ENCODE data around the gene C3orf33.
"Not testable (repeated sequence)": the region's sequence is repeated elsewhere in the genome, so short reads cannot be mapped to it uniquely, and the experiment has no call there.

Gene C3orf33

DNA sequence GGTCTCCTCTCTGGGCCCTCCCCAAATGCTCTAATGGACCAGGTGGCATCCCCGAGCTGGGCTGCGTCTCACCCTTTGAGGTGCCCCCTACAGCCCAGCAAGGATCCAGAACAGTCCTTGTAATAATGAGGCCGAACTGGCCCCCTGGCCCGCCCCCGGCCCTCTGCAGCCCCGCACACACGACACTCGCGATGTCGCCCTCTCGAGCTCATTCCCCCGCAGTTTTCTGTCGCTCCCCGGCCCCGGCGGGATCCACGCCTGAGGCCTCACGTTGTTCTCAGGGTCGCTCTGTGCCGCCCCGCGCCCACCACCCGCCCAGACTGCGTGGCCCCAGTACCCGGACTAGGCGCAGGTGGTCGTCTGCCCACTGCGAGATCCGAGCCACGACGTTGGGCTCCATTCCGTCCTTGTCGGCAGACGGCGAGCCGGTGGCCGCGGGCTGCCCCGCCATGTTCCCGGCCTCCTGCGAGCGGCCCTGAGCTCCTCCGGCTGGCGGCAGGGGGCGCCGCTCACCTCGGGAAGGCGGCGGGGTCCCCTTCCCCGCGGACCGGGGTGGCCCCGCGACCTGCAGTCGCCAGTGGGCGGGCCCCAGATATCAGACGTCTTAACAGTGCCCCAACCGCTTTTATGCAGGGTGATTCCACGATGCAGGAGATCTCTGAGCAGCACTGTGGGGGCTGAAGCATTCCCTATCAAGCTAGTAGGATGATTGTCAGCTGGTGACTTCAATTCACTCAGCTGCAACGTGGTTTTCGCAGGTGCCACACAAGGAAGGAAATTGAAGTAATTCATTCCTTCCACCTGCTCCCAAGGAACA is at the start of gene C3orf33:
C3orf33 (minus strand) TSS at position 477 of the 817 bp plus-strand sequence; CDS start at position 451, 26 bp downstream.
- H3K27ac ChIP-seq, result peak within 1 kb of the TSS; percentile 13
- DNase-seq (ENCODE audit: low read depth, low spot score), result no peak

DNA sequence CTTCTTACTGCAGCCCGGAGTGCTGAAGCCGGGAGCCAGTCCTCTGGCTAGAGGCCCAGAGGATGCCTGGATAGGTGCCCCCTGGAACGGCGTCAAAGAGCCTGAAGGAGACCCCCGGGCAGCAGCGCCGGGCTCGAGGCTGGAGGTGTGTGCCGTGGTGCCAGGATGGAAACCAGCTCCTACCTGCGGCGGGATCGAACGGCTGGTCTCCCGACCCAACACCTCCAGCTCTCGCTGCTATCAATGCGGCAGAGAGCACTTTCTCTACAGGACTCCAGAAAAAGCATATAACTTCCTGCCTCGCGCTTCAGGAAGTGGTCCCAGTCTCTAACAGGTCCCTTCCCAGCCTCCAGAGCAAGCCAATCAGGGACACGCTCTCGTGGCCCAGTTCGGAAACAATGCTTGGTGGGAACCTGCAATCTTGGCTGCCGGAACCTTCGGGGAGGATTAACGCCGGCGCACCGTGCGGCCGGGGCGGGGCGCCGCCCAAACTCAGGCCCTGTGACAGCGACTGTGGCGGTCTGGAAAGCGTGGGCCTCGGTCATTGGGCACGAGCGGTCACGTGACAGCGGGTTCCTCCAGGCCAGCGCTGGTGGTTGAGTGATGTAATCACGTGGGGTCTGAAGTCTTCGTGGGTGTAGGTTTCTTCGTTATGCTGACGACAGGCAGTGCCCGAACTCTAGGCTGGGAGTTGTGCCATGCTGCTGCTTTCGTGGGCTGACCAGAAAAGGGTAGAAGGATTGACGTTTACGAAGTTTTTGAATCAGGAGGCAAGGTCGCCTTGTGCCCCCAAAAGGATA is 48.3 kb upstream of the C3orf33 start, which contains the start of gene SLC33A1:
SLC33A1 (minus strand) TSS at position 287 of the 800 bp plus-strand sequence. CDS start 430 bp downstream, outside the sequence.
- H3K27ac ChIP-seq, result peak within 1 kb of the TSS; percentile 97
- peak; percentile 98 for DNase-seq (ENCODE audit: low read depth, low spot score)

DNA sequence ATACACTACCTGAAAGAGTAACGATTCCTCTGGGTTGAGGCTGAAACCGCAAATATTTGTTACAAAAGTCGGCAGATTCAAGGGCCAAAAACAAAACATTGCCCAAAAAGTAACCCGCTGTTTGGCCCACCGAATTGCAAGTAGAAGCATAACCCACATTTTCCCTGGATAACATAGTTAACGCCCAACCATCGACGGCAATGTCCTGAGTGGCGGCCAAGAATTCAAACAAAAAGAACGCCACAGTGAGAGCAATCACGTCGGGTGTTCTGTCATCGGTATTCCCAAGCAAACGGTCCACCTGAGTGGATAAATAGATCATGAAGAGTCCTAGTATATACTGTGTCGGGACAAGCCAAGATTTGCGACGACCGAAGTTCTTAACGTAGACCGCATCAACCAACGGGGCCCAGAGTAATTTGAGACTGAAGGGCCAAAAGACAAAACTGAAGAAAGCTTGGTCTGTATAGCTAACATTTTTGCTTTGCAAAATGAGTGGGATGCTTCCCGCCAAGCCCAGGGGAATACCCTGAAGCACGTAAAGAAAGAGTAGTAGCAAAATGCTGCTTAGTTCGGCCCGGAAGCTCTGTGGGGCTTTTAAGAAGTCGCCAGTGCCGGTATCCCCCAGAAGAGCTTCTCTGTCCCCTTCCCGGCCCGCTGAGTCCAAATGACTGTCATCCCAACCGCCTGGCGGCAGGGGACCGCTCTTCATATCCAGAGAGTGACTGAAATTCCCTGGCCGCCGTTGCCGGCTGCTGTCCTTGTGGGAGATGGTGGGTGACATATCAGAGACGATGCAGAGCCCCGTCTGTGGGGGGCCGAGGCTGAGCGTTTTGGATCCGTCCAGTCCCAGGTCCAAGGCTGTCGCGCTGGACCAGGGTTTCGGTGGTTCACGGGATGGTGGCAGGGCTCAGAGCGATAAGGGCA is 47.4 kb upstream of the C3orf33 start:
- DNase-seq (ENCODE audit: low read depth, low spot score), result no peak
- peak overlapping the region; percentile 97 for H3K27ac ChIP-seq

DNA sequence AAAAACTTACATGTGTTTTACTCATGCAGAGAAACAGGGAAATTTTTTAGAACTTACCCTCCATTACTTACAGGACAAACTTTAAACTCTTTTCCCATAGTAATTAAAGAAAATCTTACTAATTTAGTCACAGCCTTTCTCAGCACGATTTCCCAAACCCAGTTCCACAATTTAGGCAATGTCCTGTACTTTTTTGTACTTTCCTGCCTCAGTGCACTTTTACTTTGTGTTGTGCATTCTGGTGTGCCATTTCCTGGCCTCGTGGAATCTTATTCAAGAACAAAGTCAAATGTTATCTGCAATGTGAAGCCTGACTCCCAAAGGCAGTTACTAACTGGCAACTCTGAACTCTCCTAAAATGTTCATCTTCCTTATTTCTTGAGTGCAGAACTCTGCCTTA is 46.3 kb upstream of the C3orf33 start:
- no peak overlapping the region for H3K27ac ChIP-seq
- DNase-seq (ENCODE audit: low read depth, low spot score), result no peak

DNA sequence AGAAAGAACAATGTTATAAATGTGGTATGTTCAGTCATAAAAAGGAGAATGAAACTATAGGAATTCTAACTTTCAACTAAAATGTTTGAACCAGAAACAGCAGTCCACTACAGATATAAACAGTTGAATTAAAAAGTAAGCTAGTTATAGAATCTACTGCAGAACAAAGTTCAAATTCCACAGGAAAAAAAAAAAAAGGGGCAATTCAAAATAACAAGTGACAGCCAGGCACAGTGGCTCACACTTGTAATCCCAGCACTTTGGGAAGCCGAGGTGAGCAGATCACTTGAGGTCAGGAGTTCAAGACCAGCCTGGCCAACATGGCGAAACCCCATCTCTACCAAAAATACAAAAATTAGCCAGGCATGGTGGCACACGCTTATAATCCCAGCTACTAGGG is 43.3 kb upstream of the C3orf33 start:
- not testable (repeated sequence) for DNase-seq (ENCODE audit: low read depth, low spot score); H3K27ac ChIP-seq

- DNase-seq (ENCODE audit: low read depth, low spot score), result no peak
- no peak overlapping the region for H3K27ac ChIP-seq
These were observed 41.9 kb upstream of the C3orf33 start for GRCh38 chr3:155847993-155848392.

DNA sequence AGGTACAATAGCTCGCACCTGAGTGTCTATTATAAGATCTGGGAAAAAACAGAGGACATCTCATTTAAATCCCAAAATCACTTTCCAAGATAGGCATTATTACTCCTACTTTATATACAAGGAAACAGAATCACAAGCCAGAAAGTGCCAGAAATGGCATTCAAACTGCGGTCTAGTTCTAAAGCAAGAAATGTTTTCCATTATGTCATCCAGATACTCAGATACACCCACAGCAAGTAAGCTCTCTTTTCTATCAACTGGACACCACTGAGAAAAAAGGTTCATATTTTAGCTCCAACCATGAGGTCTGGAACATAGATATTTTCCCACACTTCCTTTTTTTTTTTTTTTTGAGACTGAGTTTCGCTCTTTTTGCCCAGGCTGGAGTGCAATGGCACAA is 40.0 kb upstream of the C3orf33 start:
- no peak overlapping the region for H3K27ac ChIP-seq

DNA sequence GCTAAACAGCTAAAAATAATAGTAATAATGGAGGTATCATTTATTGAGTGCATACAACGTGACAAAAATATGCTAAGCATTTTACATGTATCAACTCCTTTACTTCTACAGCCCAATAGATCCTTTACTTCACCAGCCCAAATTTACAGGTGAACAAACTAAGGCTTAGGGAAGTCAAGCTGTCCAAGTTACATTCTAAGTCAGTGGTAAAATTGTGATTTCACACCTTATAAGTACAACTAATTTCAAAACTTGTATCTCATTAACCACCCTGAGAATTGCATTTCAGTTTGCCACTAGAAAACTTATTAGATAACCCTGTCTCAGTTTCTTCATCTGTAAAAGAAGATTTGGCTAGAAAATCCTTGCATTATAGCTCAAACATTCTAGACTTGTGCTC is 37.5 kb upstream of the C3orf33 start:
- no peak overlapping the region for H3K27ac ChIP-seq
- no peak for DNase-seq (ENCODE audit: low read depth, low spot score)

More for the DNA sequence above, 40.0 kb upstream of the C3orf33 start:
- DNase-seq (ENCODE audit: low read depth, low spot score), result no peak

DNA sequence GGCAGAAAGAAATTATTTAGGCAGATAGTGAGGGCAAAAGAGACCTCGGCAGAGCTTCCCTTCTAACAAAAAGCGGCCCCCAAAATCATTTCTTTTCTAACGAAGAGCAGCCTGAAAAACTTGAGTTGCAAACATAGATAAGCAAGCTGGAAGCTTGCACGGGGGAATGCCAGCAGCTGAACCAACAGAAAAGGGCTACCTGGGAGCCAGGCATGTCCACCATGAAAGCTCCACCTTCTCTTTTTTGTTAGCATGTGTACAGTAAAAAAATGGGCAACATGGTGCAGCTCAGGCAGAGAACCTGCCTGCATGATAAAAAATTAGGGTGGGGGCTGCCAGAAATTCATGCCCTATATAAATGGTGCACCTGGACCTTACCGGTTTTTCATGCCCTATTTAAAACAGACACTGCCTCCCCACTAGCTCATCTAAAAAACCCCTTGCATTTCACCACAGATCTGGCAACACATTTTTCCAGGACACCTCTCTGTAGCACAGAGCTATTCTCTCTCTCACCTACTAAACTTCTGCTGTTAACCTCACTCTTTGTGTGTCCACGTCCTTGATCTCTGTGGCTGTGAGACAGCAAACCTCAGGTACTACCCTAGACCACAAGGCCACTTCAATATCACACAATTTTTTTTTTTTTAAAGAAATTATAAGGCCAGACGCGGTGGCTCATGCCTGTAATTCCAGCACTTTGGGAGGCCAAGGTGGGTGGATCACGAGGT is 29.4 kb upstream of the C3orf33 start:
- no peak overlapping the region for H3K27ac ChIP-seq
- DNase-seq (ENCODE audit: low read depth, low spot score), result no peak

DNA sequence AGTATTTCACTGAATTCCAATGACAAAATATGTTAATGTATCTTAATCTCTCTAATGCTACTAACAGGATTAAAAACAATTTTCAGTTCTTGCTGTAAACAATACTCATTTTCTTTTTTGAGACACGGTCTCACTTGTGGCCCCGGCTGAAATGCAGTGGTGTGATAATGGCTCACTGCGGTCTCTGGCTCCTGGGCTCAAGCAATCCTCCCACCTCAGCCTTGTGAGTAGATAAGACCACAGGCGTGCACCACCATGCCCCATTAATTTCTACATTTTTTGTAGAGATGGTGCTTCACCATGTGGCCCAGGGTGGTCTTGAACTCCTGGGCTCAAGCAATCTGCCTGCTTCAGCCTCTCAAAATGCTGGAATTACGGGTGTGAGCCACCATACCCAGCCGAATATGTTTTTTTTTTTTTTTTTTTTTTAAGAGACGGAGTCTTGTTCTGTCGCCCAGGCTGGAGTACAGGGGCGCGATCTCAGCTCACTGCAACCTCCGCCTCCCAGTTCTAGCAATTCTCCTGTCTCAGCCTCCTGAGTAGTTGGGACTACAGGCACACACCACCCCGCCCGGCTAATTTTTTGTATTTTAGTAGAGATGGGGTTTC is 22.5 kb upstream of the C3orf33 start:
- not testable (repeated sequence) for H3K27ac ChIP-seq; DNase-seq (ENCODE audit: low read depth, low spot score)

DNA sequence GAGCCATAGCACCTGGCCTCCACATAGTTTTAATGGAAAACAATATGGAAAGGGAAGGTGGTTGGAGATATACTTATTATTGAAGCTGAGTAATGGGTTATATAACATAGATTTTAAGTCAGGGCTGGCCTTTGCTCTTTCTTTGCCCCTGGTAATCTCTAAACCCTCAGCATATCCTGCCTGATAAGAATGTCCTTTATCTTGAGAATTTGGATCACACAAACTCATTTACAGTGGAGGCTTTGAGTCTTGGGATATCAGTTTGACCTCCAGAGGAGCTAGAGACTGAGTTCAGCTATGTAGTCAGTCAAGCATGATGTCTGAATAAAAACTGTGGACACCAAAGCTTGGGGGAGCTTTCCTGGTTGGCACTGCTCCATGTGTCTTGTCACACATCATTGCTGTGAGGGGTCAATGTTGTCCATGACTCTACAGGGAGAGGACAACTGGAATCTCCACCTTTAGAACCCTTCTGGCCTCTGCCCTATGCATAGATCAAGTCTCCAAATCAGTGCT is 9.0 kb upstream of the C3orf33 start:
- DNase-seq (ENCODE audit: low read depth, low spot score), result no peak
- H3K27ac ChIP-seq, result no peak overlapping the region

DNA sequence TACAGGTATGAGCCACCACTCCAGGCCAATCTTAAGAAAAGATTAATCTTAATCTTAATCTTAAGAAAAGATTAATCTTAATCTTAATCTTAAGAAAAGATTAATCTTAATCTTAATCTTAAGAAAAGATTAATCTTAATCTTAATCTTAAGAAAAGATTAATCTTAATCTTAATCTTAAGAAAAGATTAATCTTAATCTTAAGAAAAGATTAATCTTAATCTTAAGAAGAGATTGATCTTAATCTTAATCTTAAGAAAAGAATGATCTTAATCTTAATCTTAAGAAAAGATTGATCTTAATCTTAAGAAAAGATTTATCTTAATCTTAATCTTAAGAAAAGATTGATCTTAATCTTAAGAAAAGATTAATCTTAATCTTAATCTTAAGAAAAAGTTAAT is 7.1 kb upstream of the C3orf33 start:
- DNase-seq (ENCODE audit: low read depth, low spot score); H3K27ac ChIP-seq: not testable (repeated sequence)

- no peak for DNase-seq (ENCODE audit: low read depth, low spot score)
These were observed 3.1 kb upstream of the C3orf33 start for GRCh38 chr3:155809181-155809580.

DNA sequence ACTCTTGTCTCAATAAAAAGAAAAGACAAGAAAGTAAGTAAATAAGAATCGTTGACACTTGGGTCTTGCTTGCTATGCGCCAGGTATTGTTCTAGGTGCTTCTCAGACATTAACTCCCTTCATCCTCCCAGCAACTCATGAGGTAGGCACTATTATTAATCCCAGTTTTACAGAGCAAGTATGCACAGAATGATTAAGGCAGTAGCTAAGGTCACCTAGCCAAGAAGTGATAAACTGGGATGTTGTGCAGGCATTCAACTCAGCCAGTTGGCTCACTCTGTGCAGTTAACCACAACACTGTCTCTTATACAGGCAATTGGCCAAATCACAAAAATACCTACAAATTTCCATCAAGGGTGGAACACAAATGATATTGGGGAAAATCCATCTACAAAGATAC is 1.7 kb upstream of the C3orf33 start:
- no peak for DNase-seq (ENCODE audit: low read depth, low spot score)

More at GRCh38 chr3:155809181-155809580, 3.1 kb upstream of the C3orf33 start:
- peak overlapping the region; percentile 12 for H3K27ac ChIP-seq

DNA sequence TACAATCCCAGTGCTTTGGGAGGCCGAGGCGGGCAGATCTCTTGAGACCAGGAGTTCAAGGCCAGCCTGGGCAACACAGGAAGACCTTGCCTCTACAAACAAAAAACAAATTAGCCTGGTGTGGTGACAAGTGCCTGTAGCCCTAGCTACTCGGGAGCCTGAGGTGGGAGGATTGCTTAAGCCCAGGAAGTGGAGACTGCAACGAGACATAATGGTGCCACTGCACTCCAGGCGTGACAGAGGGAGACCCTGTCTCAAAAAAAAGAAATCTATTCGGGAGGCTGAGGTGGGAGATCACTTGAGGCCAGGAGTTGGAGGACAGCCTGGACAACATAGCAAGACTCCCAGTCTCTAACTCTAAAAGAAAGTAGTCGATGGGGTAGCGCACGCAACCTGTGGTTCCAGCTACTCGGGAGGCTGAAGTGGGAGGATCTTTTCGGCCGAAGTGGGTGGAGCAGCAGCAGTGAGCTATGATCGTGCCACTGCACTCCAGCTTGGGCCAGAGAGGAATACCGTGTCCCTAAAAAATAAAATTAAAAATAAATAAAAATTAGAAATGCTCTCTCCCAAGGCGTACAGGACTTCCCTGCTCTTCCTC is 775 bp downstream of the C3orf33 start:
- DNase-seq (ENCODE audit: low read depth, low spot score), result no peak
- H3K27ac ChIP-seq, result peak overlapping the region; percentile 13

More for the DNA sequence above, 1.7 kb upstream of the C3orf33 start:
- H3K27ac ChIP-seq, result no peak overlapping the region

GRCh38 chr3:155804323-155804722 is 1.8 kb downstream of the C3orf33 start:
- DNase-seq (ENCODE audit: low read depth, low spot score), result no peak
- no peak overlapping the region for H3K27ac ChIP-seq

DNA sequence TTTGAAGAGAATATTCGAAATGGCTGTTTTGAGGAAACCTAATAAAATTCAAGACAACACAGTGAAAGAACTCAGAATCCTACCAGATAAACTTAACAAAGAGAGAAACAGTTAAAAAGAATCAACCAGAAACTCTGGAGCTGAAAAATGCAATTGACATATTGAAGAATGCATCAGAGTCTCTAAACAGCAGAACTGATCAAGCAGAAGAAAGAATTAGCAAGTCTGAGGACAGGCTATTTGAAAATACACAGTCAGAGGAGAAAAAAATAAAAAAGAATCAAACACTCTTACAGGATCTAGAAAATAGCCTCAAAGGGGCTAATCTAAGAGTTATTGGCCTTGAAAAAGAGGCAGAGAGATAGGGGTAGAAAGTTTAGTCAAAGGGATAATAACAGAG is 13.5 kb downstream of the C3orf33 start:
- no peak overlapping the region for H3K27ac ChIP-seq
- no peak for DNase-seq (ENCODE audit: low read depth, low spot score)

GRCh38 chr3:155791190-155791589 is 14.9 kb downstream of the C3orf33 start:
- peak overlapping the region; percentile 18 for H3K27ac ChIP-seq
- no peak for DNase-seq (ENCODE audit: low read depth, low spot score)
